HEK293 (cell line): ENCODE measurements around the gene WFDC1.

Experiments used
- CTCF ChIA-PET: fragments of 350-600 bp; formaldehyde crosslinking; extraction: SDS; loops from one replicate; lab custom pipeline; 2021; ENCODE audit warnings: antibody characterized with exemption; lab: Yijun Ruan, JAX
- POLR2A ChIA-PET: fragments of 300-600 bp; formaldehyde crosslinking; extraction: SDS; loops from one replicate; lab custom pipeline; 2020; ENCODE audit warnings: antibody characterized with exemption, inconsistent platforms; lab: Yijun Ruan, JAX
- H3K27ac ChIP-seq: fragments of 200-500 bp; sonication (Bioruptor generic); 2 replicates; pipeline ENCODE4 v1.5.1; 2014; ENCODE audit warnings: low read depth, low read length, control low read depth, inconsistent platforms; ENCODE audit errors: extremely low read depth
- H3K36me3 ChIP-seq, 2 experiments: fragments of 200-500 bp in 1 of 2; sonication (Bioruptor generic) in 1 of 2; 1 replicate in 1 of 2; 2 replicates in 1 of 2; pipeline ENCODE4 v1.5.1; 2014 to 2017; ENCODE audit warnings: inconsistent platforms in 2 of 2, low read length in 2 of 2; ENCODE audit not compliant: control insufficient read depth in 2 of 2, insufficient read depth in 1 of 2
- H3K4me1 ChIP-seq: fragments of 200-500 bp; sonication (Bioruptor generic); 2 replicates; pipeline ENCODE4 v1.5.1; 2014; ENCODE audit warnings: mild to moderate bottlenecking, low read length, inconsistent platforms; ENCODE audit not compliant: control insufficient read depth, insufficient read depth
- H3K4me3 ChIP-seq: 2 replicates; pipeline ENCODE4 v1.5.1; 2011; ENCODE audit warnings: low read depth, mild to moderate bottlenecking, control low read depth, low read length, moderate library complexity
- H3K9me3 ChIP-seq: fragments of 200-500 bp; sonication (Bioruptor generic); 2 replicates; pipeline ENCODE4 v1.5.1; 2014; ENCODE audit warnings: low read depth, low read length, inconsistent platforms; ENCODE audit not compliant: control insufficient read depth, insufficient read depth
- EGR2 ChIP-seq: fragments of 450-650 bp; formaldehyde crosslinking; IDR thresholded peaks from 2 replicates; pipeline ENCODE4 v1.5.1; 2016; ENCODE audit warnings: low read depth, missing biosample characterization, missing genetic modification characterization
- KLF9 ChIP-seq: fragments of 450-650 bp; formaldehyde crosslinking; IDR thresholded peaks from 2 replicates; pipeline ENCODE4 v1.5.1; 2016; ENCODE audit warnings: missing biosample characterization, missing genetic modification characterization, low read depth
- SCRT2 ChIP-seq: fragments of 450-650 bp; formaldehyde crosslinking; IDR thresholded peaks from 2 replicates; pipeline ENCODE4 v1.5.1; 2016; ENCODE audit warnings: missing biosample characterization, missing genetic modification characterization
- SP7 ChIP-seq: fragments of 450-650 bp; formaldehyde crosslinking; IDR thresholded peaks from 2 replicates; pipeline ENCODE4 v1.5.1; 2016; ENCODE audit warnings: missing biosample characterization, missing genetic modification characterization
- ZBTB10 ChIP-seq: fragments of 450-650 bp; formaldehyde crosslinking; IDR thresholded peaks from 2 replicates; pipeline ENCODE4 v1.5.1; 2016; ENCODE audit warnings: missing biosample characterization, missing genetic modification characterization
- ZBTB44 ChIP-seq: fragments of 450-650 bp; IDR thresholded peaks from 2 replicates; pipeline ENCODE4 v1.5.1; 2018; ENCODE audit warnings: missing biosample characterization, mild to moderate bottlenecking, missing genetic modification characterization
- ZBTB8A ChIP-seq: fragments of 450-650 bp; formaldehyde crosslinking; IDR thresholded peaks from 2 replicates; pipeline ENCODE4 v1.5.1; 2016; ENCODE audit warnings: missing biosample characterization, missing genetic modification characterization
- ZIC2 ChIP-seq: fragments of 450-650 bp; formaldehyde crosslinking; IDR thresholded peaks from 2 replicates; pipeline ENCODE4 v1.5.1; 2016; ENCODE audit warnings: missing biosample characterization, missing genetic modification characterization
- ZNF121 ChIP-seq: fragments of 450-650 bp; formaldehyde crosslinking; IDR thresholded peaks from 2 replicates; pipeline ENCODE4 v1.5.1; 2016; ENCODE audit warnings: missing biosample characterization, missing genetic modification characterization
- ZNF174 ChIP-seq: fragments of 450-650 bp; formaldehyde crosslinking; IDR thresholded peaks from 2 replicates; pipeline ENCODE4 v1.5.0; 2017; ENCODE audit warnings: missing biosample characterization, mild to moderate bottlenecking, missing genetic modification characterization
- ZNF211 ChIP-seq: fragments of 450-650 bp; formaldehyde crosslinking; IDR thresholded peaks from 2 replicates; pipeline ENCODE4 v1.5.1; 2016; ENCODE audit warnings: low read depth, missing biosample characterization, missing genetic modification characterization
- ZNF335 ChIP-seq: fragments of 450-650 bp; formaldehyde crosslinking; conservative IDR thresholded peaks from 2 replicates; pipeline ENCODE4 v1.5.1; 2016; ENCODE audit warnings: missing biosample characterization, missing genetic modification characterization
- ZNF350 ChIP-seq: fragments of 450-650 bp; formaldehyde crosslinking; IDR thresholded peaks from 2 replicates; pipeline ENCODE4 v1.5.0; 2017; ENCODE audit warnings: missing biosample characterization, mild to moderate bottlenecking, missing genetic modification characterization
- ZNF404 ChIP-seq: fragments of 450-650 bp; formaldehyde crosslinking; IDR thresholded peaks from 2 replicates; pipeline ENCODE4 v1.5.1; 2017; ENCODE audit warnings: missing biosample characterization, missing genetic modification characterization
- ZNF416 ChIP-seq: fragments of 450-650 bp; formaldehyde crosslinking; IDR thresholded peaks from 2 replicates; pipeline ENCODE4 v1.5.1; 2016; ENCODE audit warnings: missing biosample characterization, missing genetic modification characterization
- ZNF561 ChIP-seq: fragments of 450-650 bp; IDR thresholded peaks from 2 replicates; pipeline ENCODE4 v1.5.1; 2018; ENCODE audit warnings: missing biosample characterization, missing genetic modification characterization, borderline replicate concordance
- ZNF623 ChIP-seq: fragments of 450-650 bp; formaldehyde crosslinking; IDR thresholded peaks from 2 replicates; pipeline ENCODE4 v1.5.1; 2016; ENCODE audit warnings: missing biosample characterization, missing genetic modification characterization
- ZNF701 ChIP-seq: fragments of 450-650 bp; formaldehyde crosslinking; IDR thresholded peaks from 2 replicates; pipeline ENCODE4 v1.5.1; 2016; ENCODE audit warnings: missing biosample characterization, missing genetic modification characterization
- ZNF747 ChIP-seq: fragments of 450-650 bp; formaldehyde crosslinking; IDR thresholded peaks from 2 replicates; pipeline ENCODE4 v1.5.1; 2016; ENCODE audit warnings: missing biosample characterization, missing genetic modification characterization
- ZNF777 ChIP-seq: fragments of 450-650 bp; formaldehyde crosslinking; IDR thresholded peaks from 2 replicates; pipeline ENCODE4 v1.5.1; 2017; ENCODE audit warnings: missing biosample characterization, missing genetic modification characterization, borderline replicate concordance
- TF ChIP-seq, protein P1 (sequence below): sonication (generic); formaldehyde crosslinking; IDR thresholded peaks from 2 replicates; pipeline ENCODE4 v1.8.1; 2022; ENCODE audit warnings: mild to moderate bottlenecking, moderate library complexity, missing genetic modification reagents
- TF ChIP-seq, protein P2 (sequence below): fragments of 450-650 bp; formaldehyde crosslinking; optimal IDR thresholded peaks from 2 replicates; pipeline ENCODE3; 2016; ENCODE audit warnings: missing biosample characterization, mild to moderate bottlenecking, missing genetic modification characterization

Gene WFDC1

GRCh38 chr16:84366208-84366607 is 71.5 kb downstream of the WFDC1 start (continued):
- TF ChIP-seq ZBTB10 (tag by site-specific recombination) (no peak), ZNF747 (tag by site-specific recombination) (no peak), ZNF404 (no peak), ZNF211 (tag by site-specific recombination) (no peak), ZNF561 (no peak), ZNF701 (no peak), ZNF777 (tag by site-specific recombination) (no peak), ZNF350 (tag by site-specific recombination) (no peak)

GRCh38 chr16:84367297-84367680 is 72.6 kb downstream of the WFDC1 start:
- Histone ChIP-seq H3K9me3 (no peaks in the 10 kb centered on the region), H3K27ac (no peak overlapping the region), H3K36me3 (no peaks in the 10 kb centered on the region), H3K4me1 (no peaks in the 10 kb centered on the region; the same call in 1 of the 2 replicates), H3K4me3 (no peak overlapping the region)
- ChIA-PET POLR2A (no interaction called here), CTCF (interaction anchor here (0.6 kb wide), 2 partner anchors 17 to 62 kb away, joined by 4 read pairs; no protein-coding TSS in a partner anchor)
- TF ChIP-seq, protein P1, sequence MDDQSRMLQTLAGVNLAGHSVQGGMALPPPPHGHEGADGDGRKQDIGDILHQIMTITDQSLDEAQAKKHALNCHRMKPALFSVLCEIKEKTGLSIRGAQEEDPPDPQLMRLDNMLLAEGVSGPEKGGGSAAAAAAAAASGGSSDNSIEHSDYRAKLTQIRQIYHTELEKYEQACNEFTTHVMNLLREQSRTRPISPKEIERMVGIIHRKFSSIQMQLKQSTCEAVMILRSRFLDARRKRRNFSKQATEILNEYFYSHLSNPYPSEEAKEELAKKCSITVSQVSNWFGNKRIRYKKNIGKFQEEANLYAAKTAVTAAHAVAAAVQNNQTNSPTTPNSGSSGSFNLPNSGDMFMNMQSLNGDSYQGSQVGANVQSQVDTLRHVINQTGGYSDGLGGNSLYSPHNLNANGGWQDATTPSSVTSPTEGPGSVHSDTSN (CRISPR knock-in tag): no peak
- TF ChIP-seq EGR2 (tag by site-specific recombination) (no peak), ZNF416 (tag by site-specific recombination) (no peak), KLF9 (tag by site-specific recombination) (no peak), ZNF121 (tag by site-specific recombination) (no peak)

DNA sequence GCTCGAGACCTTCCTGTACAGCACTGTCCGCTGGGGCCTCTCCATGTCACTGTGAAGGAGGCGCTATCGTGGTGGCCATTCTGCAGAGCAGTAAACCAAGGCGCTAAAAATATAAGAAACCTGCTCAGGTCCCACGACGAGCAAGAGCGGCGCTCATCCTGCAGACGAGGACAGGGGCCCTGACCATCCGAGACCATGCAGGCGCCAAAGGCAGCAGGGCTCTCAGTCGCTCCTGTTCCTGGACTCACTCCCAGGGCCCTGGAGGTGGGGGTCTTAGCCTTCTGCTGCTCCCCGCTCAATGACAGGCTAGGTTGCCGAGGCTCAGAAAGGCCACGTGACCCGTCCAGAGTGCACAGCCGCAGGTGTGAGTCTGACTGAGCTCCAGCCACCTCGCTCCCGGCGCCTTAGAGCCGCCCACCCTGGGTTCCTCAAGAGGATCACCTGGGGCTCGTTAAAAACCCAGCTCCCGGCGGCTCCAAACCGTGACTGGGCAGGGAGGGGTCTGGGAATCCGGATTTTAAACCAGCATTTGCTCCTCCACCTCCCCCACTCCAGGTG is 73.2 kb downstream of the WFDC1 start:
- ChIA-PET CTCF (interaction anchor here (0.6 to 0.9 kb wide), 2 partner anchors 59 to 100 kb away, joined by 3 to 4 read pairs; no protein-coding TSS in a partner anchor), POLR2A (no interaction called here)
- Histone ChIP-seq H3K27ac (no peak overlapping the region), H3K4me3 (0 out of 2 replicates have a peak overlapping the region, but pooled peaks have one; percentile 28), H3K9me3 (no peaks in the 10 kb centered on the region), H3K36me3 (no peaks in the 10 kb centered on the region), H3K4me1 (no peaks in the 10 kb centered on the region; the same call in 1 of the 2 replicates)
- TF ChIP-seq ZNF335 (0 out of 2 replicates have a peak, but pooled peaks have one; percentile 22), ZIC2 (tag by site-specific recombination) (0 out of 2 replicates have a peak, but pooled peaks have one; percentile 12), ZNF623 (tag by site-specific recombination) (no peak)

- no peaks in the 10 kb centered on the region for H3K9me3 ChIP-seq
- H3K36me3 ChIP-seq: no peaks in the 10 kb centered on the region
- no peaks in the 10 kb centered on the region; the same call in 1 of the 2 replicates for H3K4me1 ChIP-seq
- ChIA-PET CTCF (interaction anchor here (0.6 to 0.9 kb wide), 4 partner anchors 60 to 115 kb away, joined by 3 to 4 read pairs (median 3); no protein-coding TSS in a partner anchor), POLR2A (no interaction called here)
- peak within 1 kb of the TSS; percentile 28 for H3K4me3 ChIP-seq
- H3K27ac ChIP-seq: no peak within 1 kb of the TSS
- TF ChIP-seq, protein P2, sequence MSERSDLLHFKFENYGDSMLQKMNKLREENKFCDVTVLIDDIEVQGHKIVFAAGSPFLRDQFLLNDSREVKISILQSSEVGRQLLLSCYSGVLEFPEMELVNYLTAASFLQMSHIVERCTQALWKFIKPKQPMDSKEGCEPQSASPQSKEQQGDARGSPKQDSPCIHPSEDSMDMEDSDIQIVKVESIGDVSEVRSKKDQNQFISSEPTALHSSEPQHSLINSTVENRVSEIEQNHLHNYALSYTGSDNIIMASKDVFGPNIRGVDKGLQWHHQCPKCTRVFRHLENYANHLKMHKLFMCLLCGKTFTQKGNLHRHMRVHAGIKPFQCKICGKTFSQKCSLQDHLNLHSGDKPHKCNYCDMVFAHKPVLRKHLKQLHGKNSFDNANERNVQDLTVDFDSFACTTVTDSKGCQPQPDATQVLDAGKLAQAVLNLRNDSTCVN (tag by site-specific recombination): no peak
- TF ChIP-seq ZBTB44 (no peak), ZBTB8A (tag by site-specific recombination) (no peak), SCRT2 (tag by site-specific recombination) (no peak), ZNF174 (tag by site-specific recombination) (no peak), SP7 (tag by site-specific recombination) (no peak)
These were observed 73.8 kb downstream of the WFDC1 start, which contains the start of gene ATP2C2 for GRCh38 chr16:84368308-84368996. Gene ATP2C2, plus strand, starts transcription at chr16:84368538. Its CDS starts 78 bp downstream, at chr16:84368616.
